Myometrial cell (primary cell): Measurements from ENCODE around the gene TBXT. TPM values are rescaled to one million over a fixed set of nuclear protein-coding genes. Genes with fewer than 3 reads are reported as not detected.

Source experiments
- total RNA-seq: library from RNA; depleted of rRNA; stranded (reverse); fragments of >200 nt; gene quantifications from 2 replicates; pipeline ENCODE4 v1.2.3, GENCODE V29; 2015

TBXT gene, protein sequence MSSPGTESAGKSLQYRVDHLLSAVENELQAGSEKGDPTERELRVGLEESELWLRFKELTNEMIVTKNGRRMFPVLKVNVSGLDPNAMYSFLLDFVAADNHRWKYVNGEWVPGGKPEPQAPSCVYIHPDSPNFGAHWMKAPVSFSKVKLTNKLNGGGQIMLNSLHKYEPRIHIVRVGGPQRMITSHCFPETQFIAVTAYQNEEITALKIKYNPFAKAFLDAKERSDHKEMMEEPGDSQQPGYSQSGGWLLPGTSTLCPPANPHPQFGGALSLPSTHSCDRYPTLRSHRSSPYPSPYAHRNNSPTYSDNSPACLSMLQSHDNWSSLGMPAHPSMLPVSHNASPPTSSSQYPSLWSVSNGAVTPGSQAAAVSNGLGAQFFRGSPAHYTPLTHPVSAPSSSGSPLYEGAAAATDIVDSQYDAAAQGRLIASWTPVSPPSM
- total RNA-seq, result not detected in 2 replicates

DNA sequence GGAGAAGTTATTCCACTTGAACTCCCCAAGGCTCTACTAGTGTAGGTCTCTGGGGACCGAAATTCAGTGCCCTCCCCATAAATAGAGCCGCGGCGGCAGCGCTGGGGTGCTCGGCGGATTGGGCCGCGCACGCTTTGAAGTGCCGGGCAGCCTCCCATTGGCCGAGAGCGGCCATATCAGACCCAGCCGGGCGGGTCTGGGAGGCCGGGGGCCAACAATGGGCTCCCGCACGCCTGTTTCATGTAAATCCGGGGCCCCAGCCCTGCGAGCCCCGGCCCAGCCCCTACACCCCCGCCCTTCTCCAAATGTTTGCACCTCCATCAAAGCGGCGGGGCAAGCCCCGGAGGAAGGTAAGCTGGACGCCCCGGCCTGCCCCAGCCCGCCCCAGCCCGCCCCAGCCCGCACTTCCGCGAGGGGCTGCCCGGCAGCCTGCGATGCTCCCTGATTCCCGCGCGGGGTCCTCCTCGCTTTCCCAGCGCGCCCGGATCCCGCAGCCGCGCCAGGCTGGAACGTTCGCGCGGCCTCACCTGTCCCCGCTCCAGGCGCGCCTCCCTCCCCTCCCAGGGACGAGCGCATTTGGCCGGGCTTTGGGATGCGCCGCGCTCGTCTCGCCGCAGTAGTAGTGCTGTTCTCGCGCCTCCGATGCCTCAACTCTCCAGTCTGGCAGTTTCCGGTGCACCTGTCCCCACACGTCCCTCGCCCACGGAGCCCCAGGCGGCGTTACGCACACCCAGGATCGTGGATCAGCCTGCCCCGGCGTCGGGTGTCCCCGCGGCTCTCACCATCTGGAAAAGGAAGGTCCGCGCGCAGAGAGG, at the start of gene TBXT:
Gene TBXT (minus strand): TSS at position 51 of the 815 bp plus-strand sequence. CDS start 260 bp downstream, outside the sequence.

Other genes starting within 250 kb of the TBXT start
- gene PRR18, start 140.5 kb upstream of the TBXT start, total RNA-seq, result not detected in 2 replicates
- 56.2 and 58.5 TPM in 2 replicates for gene SFT2D1, start 174.7 kb upstream of the TBXT start, total RNA-seq
- gene MPC1, start 215.1 kb upstream of the TBXT start, total RNA-seq, result 31.2 and 34.9 TPM in 2 replicates